Mucosa of rectum (tissue), 2 donors: ENCODE data around the gene PTRHD1.
A peak's percentile ranks its signal among the peaks of the same experiment; 100 is the strongest.

Source experiments
- H3K27ac ChIP-seq, 2 donors: one replicate each; pipeline ENCODE4 v1.7.0; 2013; ENCODE audit warnings: inconsistent platforms in 2 of 2, low read depth in 2 of 2, low read length in 2 of 2
- H3K27me3 ChIP-seq, 2 donors: one replicate each; pipeline ENCODE4 v1.7.0; 2013; ENCODE audit warnings: low read length in 2 of 2; ENCODE audit not compliant: control insufficient read depth in 2 of 2, insufficient read depth in 2 of 2
- H3K36me3 ChIP-seq, 2 donors: one replicate each; pipeline ENCODE4 v1.7.0; 2013; ENCODE audit warnings: low read length in 2 of 2; ENCODE audit not compliant: control insufficient read depth in 2 of 2, insufficient read depth in 2 of 2
- H3K4me1 ChIP-seq, 2 donors: one replicate each; pipeline ENCODE4 v1.7.0; 2013; ENCODE audit warnings: low read length in 2 of 2, mild to moderate bottlenecking in 1 of 2; ENCODE audit not compliant: control insufficient read depth in 2 of 2, insufficient read depth in 2 of 2
- H3K4me3 ChIP-seq, 2 donors: one replicate each; pipeline ENCODE4 v1.7.0; 2013; ENCODE audit warnings: low read length in 2 of 2
- H3K9ac ChIP-seq, 2 donors: one replicate each; pipeline ENCODE4 v1.7.0; 2013; ENCODE audit warnings: low read length in 2 of 2, low read depth in 1 of 2, mild to moderate bottlenecking in 1 of 2
- H3K9me3 ChIP-seq, 2 donors: one replicate each; pipeline ENCODE4 v1.7.0; 2013; ENCODE audit warnings: low read length in 2 of 2; ENCODE audit not compliant: control insufficient read depth in 2 of 2
- donor health status: healthy.
- donor health status: Normal muscosa, but diverticular disease.

Gene PTRHD1

GRCh38 chr2:24792874-24793760 lies at the start of gene PTRHD1, which contains the start of gene CENPO:
TSS of gene PTRHD1 (minus strand) at chr2:24793391. CDS start at chr2:24793377, 14 bp downstream.
TSS of gene CENPO (plus strand) at chr2:24793425. CDS start at chr2:24793920, 495 bp downstream.
- Histone ChIP-seq H3K27me3 (no peaks in the 10 kb centered on the region), H3K27ac (peak within 1 kb of the TSS; percentile 99 to 100), H3K4me3 (peak within 1 kb of the TSS; percentile 93 to 100), H3K9me3 (no peaks in the 10 kb centered on the region), H3K9ac (peak within 1 kb of the TSS; percentile 94 to 97), H3K36me3 (peaks cover 0 to 9% of the 10 kb centered on the region in 2 donors), H3K4me1 (peaks cover 5 to 13% of the 10 kb centered on the region in 2 donors)

GRCh38 chr2:24842081-24843050 lies 49.2 kb upstream of the PTRHD1 start:
- Histone ChIP-seq H3K9me3 (no peaks in the 10 kb centered on the region), H3K4me1 (no peaks in the 10 kb centered on the region), H3K4me3 (no peak overlapping the region), H3K9ac (no peak overlapping the region), H3K27ac (no peak overlapping the region), H3K27me3 (no peaks in the 10 kb centered on the region), H3K36me3 (peaks cover 5 to 9% of the 10 kb centered on the region in 2 donors)

GRCh38 chr2:24840962-24841945 lies 48.1 kb upstream of the PTRHD1 start:
- no peak overlapping the region for H3K27ac ChIP-seq
- no peaks in the 10 kb centered on the region for H3K9me3 ChIP-seq
- no peak overlapping the region for H3K4me3 ChIP-seq
- H3K4me1 ChIP-seq: no peaks in the 10 kb centered on the region
- H3K36me3 ChIP-seq: peaks cover 12% of the 10 kb centered on the region in 2 donors
- no peak overlapping the region for H3K9ac ChIP-seq
- H3K27me3 ChIP-seq: no peaks in the 10 kb centered on the region

- H3K4me1 ChIP-seq: no peaks in the 10 kb centered on the region
- no peak overlapping the region for H3K27ac ChIP-seq
- no peaks in the 10 kb centered on the region for H3K9me3 ChIP-seq
- H3K27me3 ChIP-seq: no peaks in the 10 kb centered on the region
- H3K9ac ChIP-seq: no peak overlapping the region
- H3K4me3 ChIP-seq: no peak overlapping the region
- H3K36me3 ChIP-seq: peaks cover 13 to 15% of the 10 kb centered on the region in 2 donors
Measured at GRCh38 chr2:24840164-24840869, 47.1 kb upstream of the PTRHD1 start.

- no peaks in the 10 kb centered on the region for H3K27me3 ChIP-seq
- H3K4me1 ChIP-seq: no peaks in the 10 kb centered on the region
- H3K27ac ChIP-seq: no peak overlapping the region
- no peak overlapping the region for H3K4me3 ChIP-seq
- no peaks in the 10 kb centered on the region for H3K9me3 ChIP-seq
- H3K36me3 ChIP-seq: peaks cover 15 to 17% of the 10 kb centered on the region in 2 donors
- no peak overlapping the region for H3K9ac ChIP-seq
Measured at GRCh38 chr2:24839729-24840128, 46.5 kb upstream of the PTRHD1 start.

- no peaks in the 10 kb centered on the region for H3K27me3 ChIP-seq
- no peak overlapping the region for H3K9ac ChIP-seq
Measured at GRCh38 chr2:24838541-24838940, 45.4 kb upstream of the PTRHD1 start.

GRCh38 chr2:24837996-24838513 lies 44.9 kb upstream of the PTRHD1 start:
- H3K9ac ChIP-seq: no peak overlapping the region
- H3K4me1 ChIP-seq: no peaks in the 10 kb centered on the region
- H3K9me3 ChIP-seq: no peaks in the 10 kb centered on the region
- no peaks in the 10 kb centered on the region for H3K27me3 ChIP-seq
- H3K27ac ChIP-seq: no peak overlapping the region
- peaks cover 15 to 17% of the 10 kb centered on the region in 2 donors for H3K36me3 ChIP-seq
- H3K4me3 ChIP-seq: no peak overlapping the region

More at GRCh38 chr2:24838541-24838940, 45.4 kb upstream of the PTRHD1 start:
- no peak overlapping the region for H3K27ac ChIP-seq
- no peak overlapping the region for H3K4me3 ChIP-seq
- H3K36me3 ChIP-seq: peaks cover 15 to 17% of the 10 kb centered on the region in 2 donors
- no peaks in the 10 kb centered on the region for H3K9me3 ChIP-seq
- no peaks in the 10 kb centered on the region for H3K4me1 ChIP-seq

- H3K27me3 ChIP-seq: no peaks in the 10 kb centered on the region
- H3K4me3 ChIP-seq: no peak overlapping the region
- no peak overlapping the region for H3K9ac ChIP-seq
- no peak overlapping the region for H3K27ac ChIP-seq
- H3K9me3 ChIP-seq: no peaks in the 10 kb centered on the region
- peaks cover 12 to 17% of the 10 kb centered on the region in 2 donors for H3K36me3 ChIP-seq
- H3K4me1 ChIP-seq: no peaks in the 10 kb centered on the region
Measured at GRCh38 chr2:24836706-24837105, 43.5 kb upstream of the PTRHD1 start.
